Coronary artery (tissue), 2 donors: Measurements from ENCODE around the gene BRIP1.

Source experiments
- DNase-seq: peaks from one replicate; pipeline ENCODE4 v3.0.0-alpha.2; 2017; ENCODE audit warnings: low spot score
- H3K27ac ChIP-seq, 2 donors: fragments of 200-600 bp; sonication (generic); one replicate each; pipeline ENCODE4 v1.5.1; 2016 to 2019
- H3K4me3 ChIP-seq: fragments of 200-600 bp; sonication (generic); 2 replicates; pipeline ENCODE4 v1.5.1; 2016; ENCODE audit warnings: mild to moderate bottlenecking, moderate library complexity
- TF ChIP-seq, protein P1 (sequence below): fragments of 200-600 bp; sonication (generic); IDR thresholded peaks from one replicate; pipeline ENCODE4 v1.5.1; 2019; ENCODE audit warnings: antibody characterized with exemption

Gene BRIP1

DNA sequence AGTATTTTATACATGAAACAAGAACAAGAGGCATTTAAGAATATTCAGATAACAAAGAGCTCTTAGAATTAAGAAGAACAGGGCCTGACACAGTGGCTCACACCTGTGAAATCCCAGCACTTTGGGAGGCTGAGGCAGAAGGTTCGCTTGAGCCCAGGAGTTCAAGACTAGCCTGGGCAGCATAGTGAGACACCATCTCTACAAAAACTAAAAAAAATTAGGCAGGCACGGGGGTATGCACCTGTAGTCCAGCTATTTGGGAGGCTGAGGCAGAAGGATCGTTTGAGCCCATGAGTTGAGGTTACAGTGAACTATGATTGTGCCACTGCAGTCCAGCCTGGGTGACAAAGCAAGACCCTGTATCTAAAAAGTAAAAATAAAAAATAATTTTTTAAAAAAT is 12.5 kb upstream of the BRIP1 start:
- H3K4me3 ChIP-seq, result no peak overlapping the region
- TF ChIP-seq, protein P1, sequence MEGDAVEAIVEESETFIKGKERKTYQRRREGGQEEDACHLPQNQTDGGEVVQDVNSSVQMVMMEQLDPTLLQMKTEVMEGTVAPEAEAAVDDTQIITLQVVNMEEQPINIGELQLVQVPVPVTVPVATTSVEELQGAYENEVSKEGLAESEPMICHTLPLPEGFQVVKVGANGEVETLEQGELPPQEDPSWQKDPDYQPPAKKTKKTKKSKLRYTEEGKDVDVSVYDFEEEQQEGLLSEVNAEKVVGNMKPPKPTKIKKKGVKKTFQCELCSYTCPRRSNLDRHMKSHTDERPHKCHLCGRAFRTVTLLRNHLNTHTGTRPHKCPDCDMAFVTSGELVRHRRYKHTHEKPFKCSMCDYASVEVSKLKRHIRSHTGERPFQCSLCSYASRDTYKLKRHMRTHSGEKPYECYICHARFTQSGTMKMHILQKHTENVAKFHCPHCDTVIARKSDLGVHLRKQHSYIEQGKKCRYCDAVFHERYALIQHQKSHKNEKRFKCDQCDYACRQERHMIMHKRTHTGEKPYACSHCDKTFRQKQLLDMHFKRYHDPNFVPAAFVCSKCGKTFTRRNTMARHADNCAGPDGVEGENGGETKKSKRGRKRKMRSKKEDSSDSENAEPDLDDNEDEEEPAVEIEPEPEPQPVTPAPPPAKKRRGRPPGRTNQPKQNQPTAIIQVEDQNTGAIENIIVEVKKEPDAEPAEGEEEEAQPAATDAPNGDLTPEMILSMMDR, result no peak
- H3K27ac ChIP-seq, result no peak overlapping the region
- DNase-seq, result no peak

- DNase-seq, result no peak
- Histone ChIP-seq H3K4me3 (no peak overlapping the region), H3K27ac (no peak overlapping the region)
- TF ChIP-seq, protein P1, result no peak
Measured at GRCh38 chr17:61875285-61875684, 12.0 kb upstream of the BRIP1 start.

DNA sequence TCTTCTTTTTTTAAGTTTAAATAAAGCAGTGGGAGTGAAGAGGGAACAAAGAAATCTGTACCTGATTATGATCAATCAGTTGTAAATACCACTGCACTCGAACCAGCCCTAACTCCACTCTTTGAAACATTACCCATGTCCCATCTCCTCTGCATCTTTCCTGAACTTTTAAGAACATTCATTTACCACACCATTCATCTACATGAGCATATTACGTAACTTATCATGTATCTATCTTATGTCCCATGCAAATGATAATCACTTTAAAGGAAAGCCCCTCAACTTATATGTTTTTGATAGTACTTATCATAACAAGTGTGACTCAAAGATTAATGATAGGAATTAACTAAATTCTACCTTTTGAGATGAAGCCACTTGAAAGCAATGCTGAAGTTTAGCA is 10.7 kb upstream of the BRIP1 start:
- no peak overlapping the region for H3K27ac ChIP-seq
- DNase-seq, result no peak
- TF ChIP-seq, protein P1, result no peak
- no peak overlapping the region for H3K4me3 ChIP-seq

DNA sequence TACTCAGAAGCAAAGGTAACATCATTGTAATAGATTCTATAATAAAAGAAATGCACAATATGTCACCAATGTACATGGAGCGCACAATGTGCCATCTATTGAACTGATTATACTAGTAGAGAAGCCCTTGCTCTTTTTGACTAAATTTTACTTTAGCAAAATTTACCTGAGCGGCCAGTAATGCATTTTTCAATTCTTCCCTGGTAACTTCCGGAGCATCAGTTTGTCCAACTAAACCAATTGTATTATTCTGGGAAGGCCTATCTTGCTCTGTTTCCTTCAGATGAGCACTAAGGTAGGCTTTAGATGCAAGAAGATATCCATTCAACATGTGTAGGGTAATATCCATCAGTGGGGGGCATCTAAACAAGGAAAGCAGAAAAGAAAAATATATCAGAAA is 8.8 kb upstream of the BRIP1 start:
- Histone ChIP-seq H3K4me3 (no peak overlapping the region), H3K27ac (no peak overlapping the region)
- TF ChIP-seq, protein P1, result no peak
- DNase-seq, result no peak

DNA sequence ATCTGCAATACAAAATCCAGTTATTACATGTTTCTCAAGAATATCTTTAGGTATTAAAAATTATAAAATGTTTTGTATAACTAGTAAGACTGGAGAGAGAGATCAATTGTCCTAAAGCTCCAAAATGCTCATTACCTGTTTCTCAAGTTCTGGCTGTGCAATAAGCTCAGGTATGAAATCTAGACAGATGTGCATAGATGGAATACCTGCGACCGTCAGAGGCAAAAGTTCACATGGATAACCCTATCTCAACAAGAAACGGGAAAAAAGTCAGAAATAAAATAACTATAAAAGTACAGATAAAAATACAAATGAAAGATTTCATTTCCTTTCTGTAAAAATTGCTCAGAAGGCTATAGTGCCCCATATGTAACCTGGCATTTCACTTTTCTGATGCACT is 5.8 kb upstream of the BRIP1 start:
- no peak for DNase-seq
- no peak overlapping the region for H3K27ac ChIP-seq
- TF ChIP-seq, protein P1, result no peak
- H3K4me3 ChIP-seq, result no peak overlapping the region

DNA sequence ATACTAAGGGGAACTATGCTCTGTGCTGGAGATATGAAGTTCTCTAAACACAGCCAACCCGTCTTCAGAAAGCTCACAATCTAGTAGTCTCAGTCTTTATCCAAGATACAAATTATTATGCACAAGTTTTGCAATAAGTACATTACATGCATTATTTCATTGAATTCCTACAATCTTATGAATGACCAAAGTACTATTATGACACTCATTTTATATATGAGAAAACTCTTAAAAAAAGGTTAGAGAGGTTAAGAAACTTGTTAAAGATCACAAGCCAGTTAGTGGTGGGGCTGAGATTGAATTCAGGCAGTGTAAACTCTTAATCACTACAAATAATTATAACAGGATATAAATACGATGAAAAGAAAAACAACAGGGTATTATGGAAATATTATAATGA is 4.7 kb upstream of the BRIP1 start:
- H3K4me3 ChIP-seq, result no peak overlapping the region
- H3K27ac ChIP-seq, result no peak overlapping the region
- no peak for DNase-seq
- TF ChIP-seq, protein P1, result no peak

GRCh38 chr17:61867033-61867432 is 3.7 kb upstream of the BRIP1 start:
- DNase-seq, result no peak
- TF ChIP-seq, protein P1, result no peak
- Histone ChIP-seq H3K4me3 (no peak overlapping the region), H3K27ac (no peak overlapping the region)
